DOHH2 (cell line): ENCODE results near the gene NCSTN.

Source experiments
- CTCF ChIP-seq: fragments of 200-600 bp; sonication (generic); IDR thresholded peaks from one replicate; pipeline ENCODE4 v1.5.1; 2014; ENCODE audit warnings: antibody characterized with exemption, mild to moderate bottlenecking, low read depth, low read length; ENCODE audit not compliant: poor library complexity, severe bottlenecking
- EZH2phosphoT487 ChIP-seq: fragments of 200-600 bp; sonication (generic); IDR thresholded peaks from 2 replicates; pipeline ENCODE4 v1.6.1; 2017; ENCODE audit warnings: borderline replicate concordance, mild to moderate bottlenecking, antibody characterized with exemption, low read length, moderate library complexity, mixed read lengths

- no peak for TF ChIP-seq CTCF
- no peak for TF ChIP-seq EZH2phosphoT487
Measured at GRCh38 chr1:160377585-160378206, 34.5 kb downstream of the NCSTN start.
